SK-N-SH (cell line): ENCODE results near the gene RAVER2. TPM values are rescaled to one million over a fixed set of nuclear protein-coding genes. Genes with fewer than 3 reads are reported as not detected.

ENCODE experiments used
- CTCF ChIA-PET: fragments of 300-600, 350-600 bp; formaldehyde crosslinking; extraction: SDS; loops from one replicate; lab custom pipeline; 2021; lab: Yijun Ruan, JAX
- POLR2A ChIA-PET: fragments of 350-600 bp; sonication (Branson Sonifier 250); formaldehyde crosslinking; extraction: SDS; loops from one replicate; lab custom pipeline; 2020; ENCODE audit warnings: antibody characterized with exemption, inconsistent platforms; lab: Yijun Ruan, JAX
- DNase-seq: peaks from one replicate; pipeline ENCODE4 v3.0.0; 2012
- H2AFZ ChIP-seq: fragments of 200-600 bp; sonication (generic); 2 replicates; pipeline ENCODE4 v1.8.1; 2016; ENCODE audit warnings: antibody characterized with exemption, mild to moderate bottlenecking, low read depth
- H3F3A ChIP-seq: fragments of 200-600 bp; sonication (generic); replicated peaks from 2 replicates; pipeline ENCODE3; 2016; ENCODE audit warnings: antibody characterized with exemption, mild to moderate bottlenecking; ENCODE audit not compliant: insufficient read depth
- H3K27ac ChIP-seq, 2 experiments: fragments of 200-500 bp in 1 of 2; fragments of 200-600 bp in 1 of 2; sonication (Bioruptor generic) in 1 of 2; sonication (generic), shearing (Covaris generic) in 1 of 2; 2 replicates each; pipeline versions ENCODE4 v1.5.1 to v1.6.1; 2014 to 2016; ENCODE audit warnings: low read depth in 2 of 2, inconsistent platforms in 1 of 2, low read length in 1 of 2, mild to moderate bottlenecking in 1 of 2, mixed read lengths in 1 of 2
- H3K27me3 ChIP-seq: fragments of 200-600 bp; sonication (generic), shearing (Covaris generic); 2 replicates; pipeline ENCODE4 v1.6.1; 2016; ENCODE audit warnings: mixed run types; ENCODE audit not compliant: insufficient read depth
- H3K36me3 ChIP-seq, 2 experiments: fragments of 200-500 bp in 1 of 2; fragments of 200-600 bp in 1 of 2; sonication (Bioruptor generic) in 1 of 2; sonication (generic) in 1 of 2; replicated peaks in 1 of 2; 2 replicates each; pipeline versions ENCODE3 to v1.5.1; 2014 to 2016; ENCODE audit warnings: low read length in 1 of 2, mild to moderate bottlenecking in 1 of 2; ENCODE audit not compliant: insufficient read depth in 2 of 2, control insufficient read depth in 1 of 2
- H3K4me1 ChIP-seq, 2 experiments: fragments of 200-500 bp in 1 of 2; fragments of 200-600 bp in 1 of 2; sonication (Bioruptor generic) in 1 of 2; sonication (generic), shearing (Covaris generic) in 1 of 2; 2 replicates each; pipeline versions ENCODE4 v1.5.1 to v1.6.1; 2014 to 2016; ENCODE audit warnings: low read depth in 1 of 2, low read length in 1 of 2, mixed run types in 1 of 2; ENCODE audit not compliant: insufficient read depth in 2 of 2, control insufficient read depth in 1 of 2
- H3K4me2 ChIP-seq: fragments of 200-600 bp; sonication (generic), shearing (Covaris generic); 2 replicates; pipeline ENCODE4 v1.6.1; 2017; ENCODE audit warnings: mixed run types
- H3K4me3 ChIP-seq, 2 experiments: fragments of 200-500 bp in 1 of 2; fragments of 200-600 bp in 1 of 2; sonication (Bioruptor generic) in 1 of 2; sonication (generic), shearing (Covaris generic) in 1 of 2; 2 replicates each; pipeline versions ENCODE4 v1.5.1 to v1.8.1; 2014 to 2016; ENCODE audit warnings: low read depth in 2 of 2, inconsistent platforms in 1 of 2, low read length in 1 of 2, mild to moderate bottlenecking in 1 of 2, mixed read lengths in 1 of 2, moderate library complexity in 1 of 2
- H3K79me2 ChIP-seq: fragments of 200-600 bp; sonication (generic); 2 replicates; pipeline ENCODE4 v1.8.1; 2017; ENCODE audit warnings: mild to moderate bottlenecking; ENCODE audit not compliant: insufficient read depth
- H3K9ac ChIP-seq: fragments of 200-600 bp; sonication (generic); 2 replicates; pipeline ENCODE4 v1.6.1; 2017; ENCODE audit warnings: mixed run types
- H3K9me2 ChIP-seq: fragments of 200-600 bp; sonication (generic); 2 replicates; pipeline ENCODE4 v1.6.1; 2017; ENCODE audit warnings: mixed run types
- H3K9me3 ChIP-seq: fragments of 200-600 bp; sonication (generic); 2 replicates; pipeline ENCODE4 v1.6.1; 2017; ENCODE audit warnings: mixed run types, mild to moderate bottlenecking, moderate library complexity
- H4K20me1 ChIP-seq: fragments of 200-600 bp; sonication (generic); 2 replicates; pipeline ENCODE4 v1.6.1; 2017; ENCODE audit warnings: mild to moderate bottlenecking, mixed run types; ENCODE audit not compliant: insufficient read depth
- EP300 ChIP-seq, 2 experiments: IDR thresholded peaks; 2 replicates each; pipeline versions ENCODE4 v1.4.0 to v1.6.1; 2012; ENCODE audit warnings: borderline replicate concordance in 1 of 2, low read depth in 1 of 2, low read length in 1 of 2
- FOSL2 ChIP-seq: IDR thresholded peaks from 2 replicates; pipeline ENCODE4 v1.4.0; 2012; ENCODE audit warnings: low read depth, mild to moderate bottlenecking, moderate library complexity, borderline replicate concordance
- JUND ChIP-seq: IDR thresholded peaks from 2 replicates; pipeline ENCODE4 v1.4.0; 2012
- RXRA ChIP-seq: IDR thresholded peaks from 2 replicates; pipeline ENCODE4 v1.4.0; 2012; ENCODE audit warnings: low read depth, mild to moderate bottlenecking, borderline replicate concordance
- TAF1 ChIP-seq: IDR thresholded peaks from 2 replicates; pipeline ENCODE4 v1.6.1; 2012; ENCODE audit warnings: low read depth, mild to moderate bottlenecking, low read length, moderate library complexity, borderline replicate concordance
- TCF12 ChIP-seq: IDR thresholded peaks from 2 replicates; pipeline ENCODE4 v1.4.0; 2012
- YY1 ChIP-seq: IDR thresholded peaks from 2 replicates; pipeline ENCODE4 v1.4.0; 2012; ENCODE audit warnings: low read depth, mild to moderate bottlenecking
- WGBS: methylation state at CpG from one replicate; pipeline ENCODE4 v1.1.6; 2017; ENCODE audit warnings: low lambda C conversion rate; 5-methylcytosine and 5-hydroxymethylcytosine counted together
- polyA plus RNA-seq, 3 experiments: library from polyadenylated mRNA; depleted of rRNA; stranded (reverse); fragments of >200 nt; gene quantifications; 2 replicates each; pipeline ENCODE4 v1.2.3, GENCODE V29; 2012
- TF ChIP-seq, protein P1 (sequence below): IDR thresholded peaks from 2 replicates; pipeline ENCODE4 v1.6.1; 2012; ENCODE audit warnings: mild to moderate bottlenecking, low read depth, low read length, moderate library complexity

RAVER2 gene
- polyA plus RNA-seq, 1 of the 3 experiments (the other 2 are of a cell fraction), result 7.3 TPM

- no peaks in the 10 kb centered on the region for H3K9me2 ChIP-seq
- CTCF ChIA-PET, result interaction anchor here (1.3 kb wide), 1 partner anchor 14 kb away, joined by 7 read pairs; no protein-coding TSS in a partner anchor
- peaks cover 17% of the 10 kb centered on the region in 2 experiments; a peak in 3 of 4 replicates for H3K4me1 ChIP-seq
- no peak overlapping the region for H3K9ac ChIP-seq
- H3K27me3 ChIP-seq, result no peaks in the 10 kb centered on the region
- H3K27ac ChIP-seq, result peak overlapping the region in 1 of 2 experiments; percentile 51; a peak in 2 of 4 replicates
- peaks cover 15% of the 10 kb centered on the region for H3K79me2 ChIP-seq
- H3F3A ChIP-seq, result peaks cover 8% of the 10 kb centered on the region
- no peak overlapping the region for H2AFZ ChIP-seq
- WGBS, result 100% methylated on average over 1 of the region's 1 CpG
- H4K20me1 ChIP-seq, result no peaks in the 10 kb centered on the region
- 0 out of 2 replicates have a peak overlapping the region, but pooled peaks have one; percentile 14 for H3K4me2 ChIP-seq
- TF ChIP-seq RXRA (0 out of 2 replicates have a peak, but pooled peaks have one; percentile 12), FOSL2 (peak; percentile 43; the same call in 1 of the 2 replicates), YY1 (no peak), TAF1 (no peak), JUND (peak; percentile 43), EP300 (IDR thresholded peaks at IDR 0.05; ENCODE audit: borderline replicate concordance in 1 of 2, low read depth in 1 of 2, low read length in 1 of 2) (no peak), TCF12 (0 out of 2 replicates have a peak, but pooled peaks have one; percentile 28)
- TF ChIP-seq, protein P1, sequence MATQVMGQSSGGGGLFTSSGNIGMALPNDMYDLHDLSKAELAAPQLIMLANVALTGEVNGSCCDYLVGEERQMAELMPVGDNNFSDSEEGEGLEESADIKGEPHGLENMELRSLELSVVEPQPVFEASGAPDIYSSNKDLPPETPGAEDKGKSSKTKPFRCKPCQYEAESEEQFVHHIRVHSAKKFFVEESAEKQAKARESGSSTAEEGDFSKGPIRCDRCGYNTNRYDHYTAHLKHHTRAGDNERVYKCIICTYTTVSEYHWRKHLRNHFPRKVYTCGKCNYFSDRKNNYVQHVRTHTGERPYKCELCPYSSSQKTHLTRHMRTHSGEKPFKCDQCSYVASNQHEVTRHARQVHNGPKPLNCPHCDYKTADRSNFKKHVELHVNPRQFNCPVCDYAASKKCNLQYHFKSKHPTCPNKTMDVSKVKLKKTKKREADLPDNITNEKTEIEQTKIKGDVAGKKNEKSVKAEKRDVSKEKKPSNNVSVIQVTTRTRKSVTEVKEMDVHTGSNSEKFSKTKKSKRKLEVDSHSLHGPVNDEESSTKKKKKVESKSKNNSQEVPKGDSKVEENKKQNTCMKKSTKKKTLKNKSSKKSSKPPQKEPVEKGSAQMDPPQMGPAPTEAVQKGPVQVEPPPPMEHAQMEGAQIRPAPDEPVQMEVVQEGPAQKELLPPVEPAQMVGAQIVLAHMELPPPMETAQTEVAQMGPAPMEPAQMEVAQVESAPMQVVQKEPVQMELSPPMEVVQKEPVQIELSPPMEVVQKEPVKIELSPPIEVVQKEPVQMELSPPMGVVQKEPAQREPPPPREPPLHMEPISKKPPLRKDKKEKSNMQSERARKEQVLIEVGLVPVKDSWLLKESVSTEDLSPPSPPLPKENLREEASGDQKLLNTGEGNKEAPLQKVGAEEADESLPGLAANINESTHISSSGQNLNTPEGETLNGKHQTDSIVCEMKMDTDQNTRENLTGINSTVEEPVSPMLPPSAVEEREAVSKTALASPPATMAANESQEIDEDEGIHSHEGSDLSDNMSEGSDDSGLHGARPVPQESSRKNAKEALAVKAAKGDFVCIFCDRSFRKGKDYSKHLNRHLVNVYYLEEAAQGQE, result no peak
- DNase-seq, result no peak
- POLR2A ChIA-PET, result no interaction called here
- H3K36me3 ChIP-seq, result peaks cover 22 to 36% of the 10 kb centered on the region in 2 experiments
- no peaks in the 10 kb centered on the region for H3K9me3 ChIP-seq
- no peak overlapping the region for H3K4me3 ChIP-seq
Observed at GRCh38 chr1:64881281-64881680, 136.4 kb downstream of the RAVER2 start.

Other genes with a start within 250 kb of the RAVER2 start
- gene JAK1, start 221.5 kb downstream of the RAVER2 start, polyA plus RNA-seq (2012; rRNA removed), result 47.5 and 47.7 TPM in 2 replicates